ENCODE data around the gene CCDC85C.
A peak's percentile ranks its signal among the peaks of the same experiment; 100 is the strongest.

CCDC85C gene

DNA sequence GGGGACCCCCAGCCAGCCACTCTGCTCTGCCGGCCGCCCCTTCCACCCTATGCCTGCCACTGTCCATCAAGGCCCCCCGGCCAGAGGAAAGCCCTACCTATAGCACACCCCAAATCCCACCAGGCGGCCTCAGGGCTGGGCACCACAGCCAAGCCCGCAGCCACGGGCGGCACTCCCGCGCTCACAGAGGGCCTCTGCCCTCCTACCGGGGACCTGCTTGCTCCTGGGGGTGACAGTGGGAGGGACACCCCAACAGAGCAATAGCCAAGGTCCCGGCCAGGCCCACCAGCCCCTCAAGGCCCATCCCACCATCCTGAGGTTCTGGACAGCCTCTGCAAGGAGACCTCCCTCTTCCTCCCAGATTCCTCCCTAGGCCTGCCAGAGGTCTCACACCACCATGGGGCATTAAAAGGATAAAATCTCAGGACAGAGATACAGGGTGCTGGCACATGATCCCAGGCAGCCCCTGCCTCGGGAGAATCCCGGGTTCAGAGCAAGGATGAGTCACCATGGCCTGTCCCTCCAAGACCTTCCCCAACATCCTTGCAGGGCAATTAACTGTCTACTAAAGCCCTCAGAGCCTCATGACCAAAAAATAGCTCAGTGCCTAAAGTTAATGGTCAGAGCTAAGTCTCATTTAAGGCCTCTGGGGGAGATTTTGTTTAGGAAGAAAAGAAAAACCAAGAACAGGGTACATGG, 17.1 kb downstream of the CCDC85C start:
- no peak overlapping the region for H3K27ac ChIP-seq
- no peak for TF ChIP-seq ZFX (IDR thresholded peaks at IDR 0.05; ENCODE audit: borderline replicate concordance)
- TF ChIP-seq, protein P1, sequence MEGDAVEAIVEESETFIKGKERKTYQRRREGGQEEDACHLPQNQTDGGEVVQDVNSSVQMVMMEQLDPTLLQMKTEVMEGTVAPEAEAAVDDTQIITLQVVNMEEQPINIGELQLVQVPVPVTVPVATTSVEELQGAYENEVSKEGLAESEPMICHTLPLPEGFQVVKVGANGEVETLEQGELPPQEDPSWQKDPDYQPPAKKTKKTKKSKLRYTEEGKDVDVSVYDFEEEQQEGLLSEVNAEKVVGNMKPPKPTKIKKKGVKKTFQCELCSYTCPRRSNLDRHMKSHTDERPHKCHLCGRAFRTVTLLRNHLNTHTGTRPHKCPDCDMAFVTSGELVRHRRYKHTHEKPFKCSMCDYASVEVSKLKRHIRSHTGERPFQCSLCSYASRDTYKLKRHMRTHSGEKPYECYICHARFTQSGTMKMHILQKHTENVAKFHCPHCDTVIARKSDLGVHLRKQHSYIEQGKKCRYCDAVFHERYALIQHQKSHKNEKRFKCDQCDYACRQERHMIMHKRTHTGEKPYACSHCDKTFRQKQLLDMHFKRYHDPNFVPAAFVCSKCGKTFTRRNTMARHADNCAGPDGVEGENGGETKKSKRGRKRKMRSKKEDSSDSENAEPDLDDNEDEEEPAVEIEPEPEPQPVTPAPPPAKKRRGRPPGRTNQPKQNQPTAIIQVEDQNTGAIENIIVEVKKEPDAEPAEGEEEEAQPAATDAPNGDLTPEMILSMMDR (IDR thresholded peaks at IDR 0.05): no peak

DNA sequence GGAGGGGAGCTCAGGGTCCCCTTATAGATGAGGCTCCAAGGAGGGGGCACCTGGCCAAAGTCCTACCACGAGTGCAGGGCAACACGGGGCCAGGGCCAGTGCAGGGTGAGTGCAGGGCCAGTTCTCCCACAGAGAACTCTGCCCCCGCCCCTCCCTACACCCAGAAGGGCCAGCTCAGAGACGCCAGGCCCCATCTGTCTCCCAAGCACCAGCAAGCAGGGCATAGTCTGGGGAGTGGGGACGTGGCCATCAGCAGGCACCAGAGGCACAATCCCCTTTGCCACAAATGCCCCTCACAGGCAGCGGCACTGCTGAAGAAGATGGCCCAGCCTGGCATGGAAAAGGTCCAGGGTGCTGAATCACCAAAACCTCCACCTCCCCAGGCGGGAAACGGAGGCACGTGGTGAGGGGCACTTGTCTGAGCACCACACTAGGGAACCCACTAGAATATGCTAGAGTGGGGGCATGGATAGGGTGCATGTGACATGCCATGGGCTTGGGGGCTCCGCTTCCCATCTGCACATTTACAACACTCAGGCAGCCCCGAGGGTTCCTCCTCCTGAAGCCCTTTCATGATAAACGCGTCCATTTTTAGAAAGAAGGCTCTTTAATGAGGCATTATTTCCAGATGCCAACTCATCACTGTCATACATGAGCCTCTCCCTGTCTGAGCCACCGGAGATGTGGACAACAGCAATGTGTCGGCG, 17.8 kb downstream of the CCDC85C start:
- TF ChIP-seq, protein P1 (IDR thresholded peaks at IDR 0.05): no peak
- TF ChIP-seq ZFX (IDR thresholded peaks at IDR 0.05; ENCODE audit: borderline replicate concordance): no peak
- no peak overlapping the region for H3K27ac ChIP-seq

DNA sequence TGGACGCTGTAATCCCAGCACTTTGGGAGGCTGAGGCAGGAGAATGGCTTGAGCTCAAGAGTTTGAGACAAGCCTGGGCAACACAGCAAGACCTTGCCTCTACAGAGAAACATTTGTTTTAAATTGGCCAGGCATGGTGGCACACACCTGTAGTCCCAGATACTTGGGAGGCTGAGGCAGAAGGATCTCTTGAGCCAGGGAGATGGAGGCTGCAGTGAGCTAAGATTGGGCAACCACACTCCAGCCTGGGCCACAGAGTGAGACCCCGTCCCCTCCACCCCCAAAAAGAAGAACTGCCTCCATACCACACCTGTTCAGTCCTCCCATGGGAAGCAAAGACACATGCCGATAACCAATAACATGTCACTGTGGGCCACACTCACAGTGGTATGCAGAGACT, 19.2 kb downstream of the CCDC85C start:
- no peak overlapping the region for H3K27ac ChIP-seq
- TF ChIP-seq, protein P1 (IDR thresholded peaks at IDR 0.05): no peak
- no peak for TF ChIP-seq ZFX (IDR thresholded peaks at IDR 0.05; ENCODE audit: borderline replicate concordance)

DNA sequence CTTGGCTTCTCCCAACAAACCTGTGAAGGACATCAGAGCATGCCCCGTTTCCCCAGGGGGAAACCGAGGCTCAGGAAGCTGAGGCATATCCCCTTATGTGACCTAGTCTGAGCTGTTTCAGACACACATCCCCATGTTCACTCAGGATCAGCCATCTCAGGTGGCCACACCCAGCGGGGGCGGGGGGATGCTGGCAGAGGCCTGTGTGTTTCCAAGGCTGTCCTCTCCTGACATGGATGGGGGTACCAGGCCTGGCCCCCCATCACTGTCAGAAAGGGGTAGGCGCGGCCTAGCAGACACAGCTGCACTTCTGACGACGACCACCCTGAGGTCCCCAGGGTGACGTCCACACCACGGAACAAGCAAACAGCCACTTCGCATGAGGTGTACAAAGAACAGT, 22.1 kb downstream of the CCDC85C start:
- TF ChIP-seq, protein P1 (IDR thresholded peaks at IDR 0.05): no peak
- TF ChIP-seq ZFX (IDR thresholded peaks at IDR 0.05; ENCODE audit: borderline replicate concordance): no peak
- no peak overlapping the region for H3K27ac ChIP-seq

DNA sequence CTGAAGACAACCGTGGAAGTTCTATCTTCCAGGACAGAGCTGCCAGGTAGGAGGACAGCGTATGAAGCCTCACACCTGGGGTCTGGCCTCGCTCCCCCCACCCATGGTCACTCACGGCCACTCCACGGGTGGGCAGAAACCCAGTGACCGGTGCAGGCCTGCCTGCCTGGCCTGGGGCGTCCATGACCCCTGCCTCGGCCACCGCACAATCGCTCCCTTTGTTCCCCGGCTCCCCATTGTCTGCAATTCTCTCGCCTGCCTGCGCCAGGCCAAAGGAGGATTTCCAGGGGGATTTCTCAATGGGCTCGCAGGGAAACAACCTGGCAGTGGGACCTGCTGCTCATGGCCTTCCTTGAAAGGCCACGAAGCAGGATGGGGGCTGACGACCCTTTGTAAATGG, 22.6 kb downstream of the CCDC85C start:
- H3K27ac ChIP-seq: no peak overlapping the region

DNA sequence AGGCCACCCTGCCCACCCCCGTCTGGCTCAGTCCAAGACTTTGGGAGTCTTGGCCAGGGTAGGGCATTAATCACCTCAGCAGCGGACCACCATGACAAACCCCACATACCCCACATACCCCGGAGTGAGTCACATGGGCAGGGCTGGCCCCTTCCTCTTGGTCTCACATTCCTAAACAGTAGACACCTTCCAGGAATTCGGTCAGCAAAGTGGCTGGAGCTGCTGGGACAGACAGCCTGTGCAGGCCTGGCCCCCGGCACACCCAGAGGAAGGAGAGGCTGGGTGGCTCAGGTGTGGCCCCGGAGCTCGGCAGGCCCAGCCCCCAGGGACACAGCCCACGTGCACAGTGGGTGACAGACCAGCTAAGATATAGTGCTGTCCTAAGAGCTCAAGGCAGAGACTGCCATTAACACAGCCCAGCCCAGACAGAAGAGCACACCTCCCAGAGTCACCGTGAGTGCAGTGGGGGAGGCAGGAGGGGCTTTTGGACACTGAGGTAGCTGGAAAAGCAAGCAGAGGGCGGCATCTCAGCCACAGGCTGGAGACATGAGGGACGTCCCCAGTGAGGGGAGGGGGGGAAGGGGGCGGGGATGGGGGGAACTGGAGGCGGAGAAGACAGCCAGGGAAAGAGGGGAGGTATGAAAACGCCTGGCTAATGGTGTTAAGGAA, 24.0 kb downstream of the CCDC85C start:
- TF ChIP-seq, protein P1 (IDR thresholded peaks at IDR 0.05): no peak
- TF ChIP-seq ZFX (IDR thresholded peaks at IDR 0.05; ENCODE audit: borderline replicate concordance): no peak
- peak overlapping the region; percentile 64 for H3K27ac ChIP-seq

More for the DNA sequence above, 22.6 kb downstream of the CCDC85C start:
- TF ChIP-seq ZFX (IDR thresholded peaks at IDR 0.05; ENCODE audit: borderline replicate concordance): no peak
- TF ChIP-seq, protein P1 (IDR thresholded peaks at IDR 0.05): no peak
